ENCODE measurements around the gene NECAP2. TPM values are rescaled to one million over a fixed set of nuclear protein-coding genes. Genes with fewer than 3 reads are reported as not detected.

Gene NECAP2
- total RNA-seq, 2 experiments from 2014 or later, result 51.8 to 59.0 TPM

DNA sequence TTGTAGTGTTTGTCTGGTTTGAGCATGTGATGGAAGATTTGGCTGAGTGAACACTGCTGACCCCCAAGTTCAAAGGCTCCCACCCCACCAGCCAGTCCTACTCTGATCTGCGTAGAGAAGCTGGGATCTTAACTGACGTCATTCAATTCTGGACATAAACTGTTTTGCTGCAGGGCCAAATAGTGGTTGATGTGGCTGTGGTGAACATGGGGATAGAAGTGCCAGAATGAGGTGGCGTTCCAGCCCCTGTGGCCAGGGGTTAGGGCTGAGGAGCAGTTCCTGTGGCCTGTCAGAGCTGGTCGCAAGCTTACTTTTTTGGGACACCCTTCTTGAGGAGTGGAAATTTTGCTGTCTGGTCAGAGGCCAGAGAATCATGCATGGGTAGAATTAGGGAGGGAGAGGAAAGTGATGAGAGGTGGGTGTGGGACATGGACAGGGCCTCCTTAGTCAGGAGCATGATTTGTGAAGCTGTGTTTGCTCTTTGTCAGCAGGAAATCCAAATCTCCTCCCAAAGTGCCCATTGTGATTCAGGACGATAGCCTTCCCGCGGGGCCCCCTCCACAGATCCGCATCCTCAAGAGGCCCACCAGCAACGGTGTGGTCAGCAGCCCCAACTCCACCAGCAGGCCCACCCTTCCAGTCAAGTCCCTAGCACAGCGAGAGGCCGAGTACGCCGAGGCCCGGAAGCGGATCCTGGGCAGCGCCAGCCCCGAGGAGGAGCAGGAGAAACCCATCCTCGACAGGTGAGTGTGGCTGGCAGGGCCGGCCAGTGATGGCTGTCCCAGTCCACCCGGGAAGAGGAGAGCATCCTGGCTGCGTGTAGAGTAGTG lies 47.6 kb upstream of the NECAP2 start:
- Histone ChIP-seq H2AFZ (ENCODE audit: low read length) (no peak overlapping the region), H4K20me1 (ENCODE audit: insufficient read depth, low read length) (peaks cover 24% of the 10 kb centered on the region; the same call in 1 of the 2 replicates)
- CTCF ChIA-PET (ENCODE audit: unreplicated experiment), result no interaction called here

GRCh38 chr1:16393570-16394521 lies 46.7 kb upstream of the NECAP2 start:
- Histone ChIP-seq H2AFZ (ENCODE audit: low read length) (no peak overlapping the region), H3K4me2 (ENCODE audit: low read length) (no peak overlapping the region), H4K20me1 (ENCODE audit: insufficient read depth, low read length) (peaks cover 24% of the 10 kb centered on the region; the same call in 1 of the 2 replicates), H3K4me1 (ENCODE audit: insufficient read depth, low read length, poor library complexity, severe bottlenecking) (peaks cover 18% of the 10 kb centered on the region), H3K27ac (ENCODE audit: low read depth, low read length, poor library complexity, severe bottlenecking) (no peak overlapping the region), H3K9me2 (ENCODE audit: insufficient read depth, low read length) (no peaks in the 10 kb centered on the region), H3K4me3 (ENCODE audit: low read depth, low read length, poor library complexity, severe bottlenecking) (no peak overlapping the region), H3K79me2 (ENCODE audit: insufficient read depth, low read depth, low read length) (peaks cover 38% of the 10 kb centered on the region), H3K9me3 (ENCODE audit: low read length) (no peaks in the 10 kb centered on the region), H3K36me3 (ENCODE audit: insufficient read depth, low read length) (peaks cover 63% of the 10 kb centered on the region)
- BruUV-seq (replicated peaks), result no TSS peak
- DNase-seq (ENCODE audit: low spot score), result no peak
- ChIA-PET POLR2A (interaction anchor here (0.6 to 1.2 kb wide), 5 partner anchors 8 to 228 kb away, joined by 3 read pairs; no protein-coding TSS in a partner anchor), CTCF (ENCODE audit: unreplicated experiment) (no interaction called here)
- TF ChIP-seq EZH2phosphoT487 (IDR thresholded peaks at IDR 0.05; ENCODE audit: borderline replicate concordance, low read depth, low read length), result no peak
- TF ChIP-seq CTCF (conservative IDR thresholded peaks at IDR 0.05; ENCODE audit: low read length), result 0 out of 2 replicates have a peak, but pooled peaks have one; percentile 9
- intact Hi-C loops (cut with micrococcal nuclease; ENCODE audit: unreplicated experiment), result no loop called here

More for the DNA sequence above, 47.6 kb upstream of the NECAP2 start:
- Histone ChIP-seq H3K4me2 (ENCODE audit: low read length) (no peak overlapping the region), H3K4me3 (ENCODE audit: low read depth, low read length, poor library complexity, severe bottlenecking) (no peak overlapping the region), H3K27ac (ENCODE audit: low read depth, low read length, poor library complexity, severe bottlenecking) (no peak overlapping the region), H3K9me2 (ENCODE audit: insufficient read depth, low read length) (no peaks in the 10 kb centered on the region), H3K9me3 (ENCODE audit: low read length) (no peaks in the 10 kb centered on the region), H3K36me3 (ENCODE audit: insufficient read depth, low read length) (peaks cover 58% of the 10 kb centered on the region), H3K4me1 (ENCODE audit: insufficient read depth, low read length, poor library complexity, severe bottlenecking) (peaks cover 18% of the 10 kb centered on the region), H3K79me2 (ENCODE audit: insufficient read depth, low read depth, low read length) (peaks cover 46% of the 10 kb centered on the region)
- no TSS peak for BruUV-seq (replicated peaks)
- no peak for TF ChIP-seq CTCF (conservative IDR thresholded peaks at IDR 0.05; ENCODE audit: low read length)
- TF ChIP-seq EZH2phosphoT487 (IDR thresholded peaks at IDR 0.05; ENCODE audit: borderline replicate concordance, low read depth, low read length), result no peak
- intact Hi-C loops (cut with micrococcal nuclease; ENCODE audit: unreplicated experiment), result no loop called here
- DNase-seq (ENCODE audit: low spot score), result no peak
- POLR2A ChIA-PET, result interaction anchor here (0.6 to 1.2 kb wide), 2 partner anchors 9 to 12 kb away, joined by 3 read pairs; no protein-coding TSS in a partner anchor

Data from OCI-LY7 (cell line).